Measurements from ENCODE around the gene USP30.

- TF ChIP-seq, protein P1, sequence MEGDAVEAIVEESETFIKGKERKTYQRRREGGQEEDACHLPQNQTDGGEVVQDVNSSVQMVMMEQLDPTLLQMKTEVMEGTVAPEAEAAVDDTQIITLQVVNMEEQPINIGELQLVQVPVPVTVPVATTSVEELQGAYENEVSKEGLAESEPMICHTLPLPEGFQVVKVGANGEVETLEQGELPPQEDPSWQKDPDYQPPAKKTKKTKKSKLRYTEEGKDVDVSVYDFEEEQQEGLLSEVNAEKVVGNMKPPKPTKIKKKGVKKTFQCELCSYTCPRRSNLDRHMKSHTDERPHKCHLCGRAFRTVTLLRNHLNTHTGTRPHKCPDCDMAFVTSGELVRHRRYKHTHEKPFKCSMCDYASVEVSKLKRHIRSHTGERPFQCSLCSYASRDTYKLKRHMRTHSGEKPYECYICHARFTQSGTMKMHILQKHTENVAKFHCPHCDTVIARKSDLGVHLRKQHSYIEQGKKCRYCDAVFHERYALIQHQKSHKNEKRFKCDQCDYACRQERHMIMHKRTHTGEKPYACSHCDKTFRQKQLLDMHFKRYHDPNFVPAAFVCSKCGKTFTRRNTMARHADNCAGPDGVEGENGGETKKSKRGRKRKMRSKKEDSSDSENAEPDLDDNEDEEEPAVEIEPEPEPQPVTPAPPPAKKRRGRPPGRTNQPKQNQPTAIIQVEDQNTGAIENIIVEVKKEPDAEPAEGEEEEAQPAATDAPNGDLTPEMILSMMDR (IDR thresholded peaks at IDR 0.05) = no peak
- TF ChIP-seq POLR2A (IDR thresholded peaks at IDR 0.05) (no peak), POLR2AphosphoS5 (IDR thresholded peaks at IDR 0.05) (no peak)
These were observed 33.2 kb downstream of the USP30 start for GRCh38 chr12:109085590-109085989.

Measured in suprapubic skin (tissue), 4 donors.